GM12865 (cell line): ENCODE results near the gene PREP.

Source experiments
- DNase-seq: peaks from one replicate; pipeline ENCODE4 v3.0.0; 2010; ENCODE audit warnings: low read depth
- H3K4me3 ChIP-seq: 2 replicates; pipeline ENCODE4 v1.5.1; 2011; ENCODE audit warnings: mild to moderate bottlenecking, low read depth, low read length, control low read depth
- TF ChIP-seq, protein P1 (sequence below): IDR thresholded peaks from 2 replicates; pipeline ENCODE4 v1.5.1; 2011; ENCODE audit warnings: low read length, control low read depth, low read depth, inconsistent platforms; ENCODE audit not compliant: insufficient read depth; ENCODE audit errors: missing control alignments

Gene PREP

GRCh38 chr6:105278813-105279212 lies 124.1 kb downstream of the PREP start:
- H3K4me3 ChIP-seq: no peak overlapping the region
- no peak for DNase-seq
- TF ChIP-seq, protein P1, sequence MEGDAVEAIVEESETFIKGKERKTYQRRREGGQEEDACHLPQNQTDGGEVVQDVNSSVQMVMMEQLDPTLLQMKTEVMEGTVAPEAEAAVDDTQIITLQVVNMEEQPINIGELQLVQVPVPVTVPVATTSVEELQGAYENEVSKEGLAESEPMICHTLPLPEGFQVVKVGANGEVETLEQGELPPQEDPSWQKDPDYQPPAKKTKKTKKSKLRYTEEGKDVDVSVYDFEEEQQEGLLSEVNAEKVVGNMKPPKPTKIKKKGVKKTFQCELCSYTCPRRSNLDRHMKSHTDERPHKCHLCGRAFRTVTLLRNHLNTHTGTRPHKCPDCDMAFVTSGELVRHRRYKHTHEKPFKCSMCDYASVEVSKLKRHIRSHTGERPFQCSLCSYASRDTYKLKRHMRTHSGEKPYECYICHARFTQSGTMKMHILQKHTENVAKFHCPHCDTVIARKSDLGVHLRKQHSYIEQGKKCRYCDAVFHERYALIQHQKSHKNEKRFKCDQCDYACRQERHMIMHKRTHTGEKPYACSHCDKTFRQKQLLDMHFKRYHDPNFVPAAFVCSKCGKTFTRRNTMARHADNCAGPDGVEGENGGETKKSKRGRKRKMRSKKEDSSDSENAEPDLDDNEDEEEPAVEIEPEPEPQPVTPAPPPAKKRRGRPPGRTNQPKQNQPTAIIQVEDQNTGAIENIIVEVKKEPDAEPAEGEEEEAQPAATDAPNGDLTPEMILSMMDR: no peak

DNA sequence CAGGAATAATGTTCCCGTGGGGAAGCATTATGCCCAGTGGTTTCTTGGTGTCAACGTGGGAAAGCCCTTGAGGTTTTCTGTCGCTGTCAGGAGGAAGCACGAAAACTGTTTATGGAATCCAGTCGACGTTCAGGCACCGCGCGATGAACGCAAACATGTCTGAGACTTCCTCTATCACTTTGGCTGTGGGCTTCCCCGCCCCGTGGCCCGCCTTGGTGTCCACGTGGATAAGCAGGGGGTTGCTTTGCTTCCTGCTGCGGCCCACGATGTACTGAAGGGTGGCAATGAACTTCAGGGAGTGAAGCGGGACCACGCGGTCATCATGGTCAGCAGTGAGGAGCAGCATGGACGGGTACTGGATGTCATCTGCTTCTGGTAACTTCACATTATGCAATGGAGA lies 124.8 kb downstream of the PREP start:
- DNase-seq: no peak
- no peak overlapping the region for H3K4me3 ChIP-seq
- TF ChIP-seq, protein P1: no peak

DNA sequence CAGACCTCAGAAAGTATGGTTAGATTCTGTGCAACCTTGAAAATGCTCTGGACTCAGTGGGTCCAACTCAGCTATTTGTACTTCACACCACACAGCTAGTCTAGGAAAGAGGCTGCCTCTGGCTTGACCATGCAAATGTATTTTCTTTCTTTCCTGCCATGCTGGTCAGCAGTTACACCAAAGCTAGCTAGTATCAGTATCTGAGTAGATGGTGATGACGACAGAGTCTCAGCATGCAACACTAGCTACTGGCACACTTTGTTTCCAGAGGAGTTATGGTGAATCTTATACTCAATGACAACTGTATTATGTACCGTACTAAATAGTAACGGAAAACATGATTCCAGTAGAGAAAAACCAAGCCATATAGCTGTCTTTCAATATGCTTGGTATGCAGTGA lies 126.5 kb downstream of the PREP start:
- H3K4me3 ChIP-seq: no peak overlapping the region
- no peak for DNase-seq
- TF ChIP-seq, protein P1: no peak

- no peak for DNase-seq
- H3K4me3 ChIP-seq: no peak overlapping the region
- TF ChIP-seq, protein P1: no peak
Measured at GRCh38 chr6:105275542-105275941, 127.3 kb downstream of the PREP start.

DNA sequence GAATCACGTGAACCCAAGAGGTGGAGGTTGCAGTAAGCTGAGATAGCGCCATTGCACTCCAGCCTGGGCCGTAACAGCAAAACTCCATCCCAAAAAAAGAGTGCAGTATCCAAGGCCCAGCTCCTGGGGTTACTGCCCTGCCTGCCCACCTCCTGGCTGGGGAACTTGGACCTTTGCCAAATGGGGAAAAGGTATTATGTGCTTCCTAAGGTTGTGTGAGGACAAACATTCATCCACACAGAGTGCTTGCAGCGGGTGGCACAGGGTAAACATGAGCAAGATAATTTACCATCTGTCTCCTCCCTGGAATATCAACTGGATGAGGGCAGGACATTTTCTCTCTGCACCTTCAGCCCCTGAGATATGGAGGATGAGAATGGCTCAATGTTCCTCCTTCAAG lies 128.2 kb downstream of the PREP start:
- no peak overlapping the region for H3K4me3 ChIP-seq
- TF ChIP-seq, protein P1: no peak
- DNase-seq: no peak

DNA sequence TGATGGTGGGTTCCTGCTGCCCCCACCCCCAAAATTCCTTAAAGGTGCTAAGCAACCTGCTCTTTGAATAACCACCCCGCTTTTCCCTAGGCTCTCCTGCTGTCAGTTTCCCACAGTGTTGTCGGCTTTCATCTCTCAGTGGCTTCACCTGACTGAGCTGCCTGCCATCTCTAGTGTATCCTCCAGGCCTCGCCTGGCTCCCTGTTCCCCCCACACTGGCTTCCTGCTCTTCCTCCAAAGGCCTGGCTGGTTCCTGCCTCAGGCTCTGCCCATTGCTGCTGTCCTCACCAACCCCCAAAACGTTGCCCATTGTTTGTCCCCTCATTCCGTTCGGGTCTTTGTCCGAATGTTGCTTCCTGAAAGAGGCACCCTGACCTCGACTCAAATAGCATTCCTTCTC lies 129.3 kb downstream of the PREP start:
- DNase-seq: no peak

DNA sequence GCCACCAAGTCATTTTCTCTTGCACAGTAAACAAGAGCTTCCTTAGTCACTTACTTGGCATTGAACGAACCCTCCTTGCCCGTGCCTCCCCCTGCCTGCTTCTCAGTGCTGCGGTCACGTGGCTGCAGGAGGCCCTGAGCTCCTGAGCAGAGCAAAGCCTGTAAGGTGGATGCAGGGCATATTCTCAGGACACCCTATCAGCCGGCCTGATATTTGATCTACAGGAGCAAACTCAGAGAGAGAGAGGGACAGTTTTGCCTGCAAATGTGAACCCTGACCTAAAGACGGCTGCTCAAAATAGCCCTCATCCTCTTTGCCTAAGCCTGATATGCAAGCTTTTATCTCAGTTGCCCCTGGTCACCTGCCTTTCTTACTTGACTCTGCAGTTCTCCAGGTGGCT lies 130.1 kb downstream of the PREP start:
- DNase-seq: no peak
- TF ChIP-seq, protein P1: no peak
- no peak overlapping the region for H3K4me3 ChIP-seq

More for the DNA sequence above, 129.3 kb downstream of the PREP start:
- TF ChIP-seq, protein P1: no peak
- no peak overlapping the region for H3K4me3 ChIP-seq
